WTC11 (cell line): ENCODE results near the gene ZFP92. TPM values are rescaled to one million over a fixed set of nuclear protein-coding genes. Genes with fewer than 3 reads are reported as not detected.

ENCODE experiments used
- ATAC-seq: fragments of 200-7000 bp; cut with Tn5 transposase; 2 replicates; pipeline ENCODE4 v1.10.0; 2021; ENCODE audit warnings: mild to moderate bottlenecking, moderate library complexity
- CTCF ChIA-PET: fragments of 300-600 bp; sonication (Branson Sonifier 250); formaldehyde crosslinking; loops from one replicate; lab custom pipeline; 2021; ENCODE audit warnings: antibody characterized with exemption; lab: Charles Lee
- POLR2A ChIA-PET: fragments of 350-600 bp; sonication (Branson Sonifier 250); formaldehyde crosslinking; loops from one replicate; lab custom pipeline; 2021; ENCODE audit warnings: antibody characterized with exemption; lab: Charles Lee
- DNase-seq: peaks from one replicate; pipeline ENCODE4 v3.0.0; 2021; ENCODE audit warnings: low spot score
- H3K27ac Mint-ChIP-seq: 2 replicates; pipeline ENCODE4 v1.8.0; 2021; ENCODE audit warnings: mixed read lengths
- H3K27me3 Mint-ChIP-seq: 2 replicates; pipeline ENCODE4 v1.8.0; 2021; ENCODE audit warnings: low read depth, mild to moderate bottlenecking, moderate library complexity, mixed read lengths
- H3K36me3 Mint-ChIP-seq: 2 replicates; pipeline ENCODE4 v1.8.0; 2021; ENCODE audit warnings: mixed read lengths
- H3K4me1 Mint-ChIP-seq: 2 replicates; pipeline ENCODE4 v1.8.0; 2022; ENCODE audit warnings: mixed read lengths
- H3K4me3 Mint-ChIP-seq: 2 replicates; pipeline ENCODE4 v1.8.0; 2021; ENCODE audit warnings: mild to moderate bottlenecking, moderate library complexity, mixed read lengths
- H3K9me3 Mint-ChIP-seq: 2 replicates; pipeline ENCODE4 v1.8.0; 2021; ENCODE audit warnings: mixed read lengths
- CBFB ChIP-seq: sonication (generic); formaldehyde crosslinking; IDR thresholded peaks from 2 replicates; pipeline ENCODE4 v1.8.1; 2022; ENCODE audit warnings: mild to moderate bottlenecking, low read depth, missing genetic modification reagents
- CDX4 ChIP-seq: fragments of 250-450 bp; sonication (Bioruptor Pico); IDR thresholded peaks from 2 replicates; pipeline ENCODE4 v1.9.0; 2021; ENCODE audit warnings: moderate library complexity, mild to moderate bottlenecking, inconsistent platforms, borderline replicate concordance
- E2F1 ChIP-seq: sonication (generic); formaldehyde crosslinking; IDR thresholded peaks from 2 replicates; pipeline ENCODE4 v1.8.0; 2022; ENCODE audit warnings: mild to moderate bottlenecking, missing genetic modification reagents
- ERG ChIP-seq: fragments of 250-450 bp; sonication (Bioruptor Pico); IDR thresholded peaks from 2 replicates; pipeline ENCODE4 v1.8.0; 2021; ENCODE audit warnings: mild to moderate bottlenecking
- GRHL2 ChIP-seq: fragments of 250-450 bp; sonication (Bioruptor Pico); IDR thresholded peaks from 2 replicates; pipeline ENCODE4 v1.8.0; 2022; ENCODE audit warnings: mild to moderate bottlenecking, moderate library complexity; ENCODE audit not compliant: insufficient replicate concordance, severe bottlenecking
- HMGXB4 ChIP-seq: sonication (generic); formaldehyde crosslinking; IDR thresholded peaks from 2 replicates; pipeline ENCODE4 v1.8.1; 2023; ENCODE audit warnings: mild to moderate bottlenecking, moderate library complexity, missing genetic modification reagents
- MLX ChIP-seq: sonication (generic); formaldehyde crosslinking; IDR thresholded peaks from 2 replicates; pipeline ENCODE4 v1.8.1; 2023; ENCODE audit warnings: mild to moderate bottlenecking, missing genetic modification reagents, moderate library complexity
- MXD4 ChIP-seq: fragments of 250-450 bp; sonication (Bioruptor Pico); IDR thresholded peaks from 2 replicates; pipeline ENCODE4 v1.8.0; 2021; ENCODE audit warnings: mild to moderate bottlenecking, moderate library complexity, borderline replicate concordance
- NR2C2 ChIP-seq: sonication (generic); formaldehyde crosslinking; IDR thresholded peaks from 2 replicates; pipeline ENCODE4 v1.8.0; 2022; ENCODE audit warnings: mild to moderate bottlenecking, missing genetic modification reagents
- PREB ChIP-seq: sonication (generic); formaldehyde crosslinking; IDR thresholded peaks from 2 replicates; pipeline ENCODE4 v1.8.1; 2022; ENCODE audit warnings: mild to moderate bottlenecking, missing genetic modification reagents, moderate library complexity, borderline replicate concordance
- RORB ChIP-seq: fragments of 250-450 bp; sonication (Bioruptor Pico); IDR thresholded peaks from 2 replicates; pipeline ENCODE4 v1.9.0; 2021; ENCODE audit warnings: mild to moderate bottlenecking
- SMAD4 ChIP-seq: sonication (generic); formaldehyde crosslinking; IDR thresholded peaks from 2 replicates; pipeline ENCODE4 v1.8.0; 2022; ENCODE audit warnings: mild to moderate bottlenecking, missing genetic modification reagents
- STAT6 ChIP-seq: sonication (generic); formaldehyde crosslinking; conservative IDR thresholded peaks from 2 replicates; pipeline ENCODE4 v1.8.1; 2023; ENCODE audit warnings: mild to moderate bottlenecking, low read depth, missing genetic modification reagents, moderate library complexity
- USF1 ChIP-seq: sonication (generic); formaldehyde crosslinking; IDR thresholded peaks from 2 replicates; pipeline ENCODE4 v1.8.0; 2022; ENCODE audit warnings: mild to moderate bottlenecking, missing genetic modification reagents
- ZNF317 ChIP-seq: sonication (generic); formaldehyde crosslinking; IDR thresholded peaks from 2 replicates; pipeline ENCODE4 v1.8.1; 2023; ENCODE audit warnings: low read depth, mild to moderate bottlenecking, moderate library complexity, missing genetic modification reagents, borderline replicate concordance
- ZNF396 ChIP-seq: fragments of 250-450 bp; sonication (Bioruptor Pico); IDR thresholded peaks from 2 replicates; pipeline ENCODE4 v1.8.0; 2021; ENCODE audit warnings: mild to moderate bottlenecking, moderate library complexity, borderline replicate concordance
- ZNF532 ChIP-seq: fragments of 250-450 bp; sonication (Bioruptor Pico); IDR thresholded peaks from 2 replicates; pipeline ENCODE4 v1.9.0; 2021; ENCODE audit warnings: mild to moderate bottlenecking, borderline replicate concordance
- ZSCAN18 ChIP-seq: fragments of 250-450 bp; sonication (Bioruptor Pico); IDR thresholded peaks from 2 replicates; pipeline ENCODE4 v2.1.2; 2022; ENCODE audit warnings: mild to moderate bottlenecking, moderate library complexity
- total RNA-seq: library from RNA; stranded (reverse); gene quantifications from 3 replicates; pipeline ENCODE4 v1.2.3, GENCODE V29; 2021

The ZFP92 gene
- total RNA-seq, 1 experiment from 2014 or later = 0.31 TPM

GRCh38 chrX:153378607-153379006 is 32.7 kb upstream of the ZFP92 start:
- POLR2A ChIA-PET = no interaction called here
- H3K36me3 Mint-ChIP-seq = no peaks in the 10 kb centered on the region
- H3K4me1 Mint-ChIP-seq = no peaks in the 10 kb centered on the region
- no peak overlapping the region for H3K4me3 Mint-ChIP-seq
- no peak for ATAC-seq
- H3K27me3 Mint-ChIP-seq = no peaks in the 10 kb centered on the region
- TF ChIP-seq USF1 (CRISPR knock-in tag) (no peak), RORB (CRISPR knock-in tag) (no peak), GRHL2 (no peak), PREB (CRISPR knock-in tag) (no peak), SMAD4 (CRISPR knock-in tag) (no peak), ZNF317 (no peak), ERG (CRISPR knock-in tag) (no peak), ZSCAN18 (CRISPR knock-in tag) (no peak), E2F1 (CRISPR knock-in tag) (no peak), STAT6 (CRISPR knock-in tag) (no peak), CDX4 (CRISPR knock-in tag) (no peak), HMGXB4 (no peak), ZNF532 (CRISPR knock-in tag) (no peak), NR2C2 (CRISPR knock-in tag) (no peak), CBFB (CRISPR knock-in tag) (no peak), MLX (CRISPR knock-in tag) (no peak), ZNF396 (CRISPR knock-in tag) (no peak), MXD4 (CRISPR knock-in tag) (no peak)
- TF ChIP-seq, all 79 proteins: peak for 0
- no peak overlapping the region for H3K27ac Mint-ChIP-seq
- peaks cover 11% of the 10 kb centered on the region for H3K9me3 Mint-ChIP-seq
- no peak for DNase-seq
- CTCF ChIA-PET = no interaction called here
